MCF 10A (cell line): ENCODE data around the gene FEZ2. TPM values are rescaled to one million over a fixed set of nuclear protein-coding genes. Genes with fewer than 3 reads are reported as not detected.

ENCODE experiments used
- Bru-seq: library from RNA; stranded (reverse); fragments of 400-500 nt; gene quantifications from one replicate; lab custom pipeline; 2021; lab: Mats Ljungman, UMichigan
- BruChase-seq, 2 experiments: library from RNA; stranded (reverse); fragments of 400-500 nt; gene quantifications; one replicate each; lab custom pipeline; 2021; lab: Mats Ljungman, UMichigan
- BruUV-seq: library from RNA; stranded (reverse); fragments of 400-500 nt; replicated peaks from 2 replicates; lab custom pipeline; 2021; lab: Mats Ljungman, UMichigan
- CTCF ChIA-PET: fragments of 300-600 bp; sonication (Branson Sonifier 250); formaldehyde crosslinking; extraction: SDS; loops from one replicate; lab custom pipeline; 2021; ENCODE audit warnings: antibody characterized with exemption, inconsistent platforms; lab: Yijun Ruan, JAX
- POLR2A ChIA-PET: fragments of 300-600, 350-650 bp; sonication (Branson Sonifier 250); formaldehyde crosslinking; extraction: SDS; loops from one replicate; lab custom pipeline; 2020; ENCODE audit warnings: antibody characterized with exemption, inconsistent platforms; lab: Yijun Ruan, JAX
- DNase-seq: peaks from one replicate; pipeline ENCODE4 v3.0.0-alpha.2; 2018; ENCODE audit not compliant: unreplicated experiment
- H3K27ac Mint-ChIP-seq: one replicate; pipeline ENCODE4 v1.8.0; 2022; ENCODE audit warnings: mild to moderate bottlenecking, low read depth, mixed read lengths; ENCODE audit not compliant: unreplicated experiment
- H3K27me3 Mint-ChIP-seq: one replicate; pipeline ENCODE4 v1.8.0; 2022; ENCODE audit warnings: mixed read lengths; ENCODE audit not compliant: insufficient read depth, unreplicated experiment
- H3K36me3 Mint-ChIP-seq: one replicate; pipeline ENCODE4 v1.8.0; 2022; ENCODE audit warnings: mild to moderate bottlenecking, moderate library complexity, mixed read lengths; ENCODE audit not compliant: insufficient read depth, unreplicated experiment
- H3K4me1 Mint-ChIP-seq: one replicate; pipeline ENCODE4 v1.8.0; 2022; ENCODE audit warnings: mixed read lengths; ENCODE audit not compliant: insufficient read depth, unreplicated experiment
- H3K4me3 Mint-ChIP-seq: one replicate; pipeline ENCODE4 v1.8.0; 2022; ENCODE audit warnings: mild to moderate bottlenecking, moderate library complexity, mixed read lengths; ENCODE audit not compliant: unreplicated experiment
- H3K9me3 Mint-ChIP-seq: one replicate; pipeline ENCODE4 v1.8.0; 2022; ENCODE audit warnings: mixed read lengths; ENCODE audit not compliant: unreplicated experiment
- intact Hi-C: fragments of 100-400 bp; cut with micrococcal nuclease; formaldehyde crosslinking; loops from 2 replicates; pipeline ENCODE4 v1.14.1; 2022
- long read RNA-seq: library from polyadenylated mRNA; stranded (forward); transcript quantifications from one replicate; pipeline ENCODE4 v2.0.0, GENCODE V29; 2022
- total RNA-seq: library from RNA; stranded (reverse); gene quantifications from 2 replicates; pipeline ENCODE4 v1.2.3, GENCODE V29; 2022
- TF ChIP-seq, protein P1 (sequence below): fragments of 200-600 bp; IDR thresholded peaks from one replicate; pipeline ENCODE4 v1.8.0; 2022; ENCODE audit warnings: antibody characterized with exemption, mild to moderate bottlenecking; ENCODE audit not compliant: unreplicated experiment

The FEZ2 gene
- total RNA-seq (31.9 and 43.4 TPM in 2 replicates), Bru-seq, nascent RNA (percentile 83 among the genes with signal in this experiment), BruChase-seq, experiment 1, labeled RNA remaining after a 6-hour chase (percentile 75 among the genes with signal in this experiment), BruChase-seq, experiment 2, labeled RNA remaining after a 2-hour chase (percentile 81 among the genes with signal in this experiment)
- long read RNA-seq, transcript FEZ2-204 (8 exons, 1,931 nt) = major isoform, 6 of 44 reads
- long read RNA-seq, partial matches to known transcripts = 0 of 44 reads
- long read RNA-seq, other reads (novel, unspliced or antisense) = 37 of 44 reads

DNA sequence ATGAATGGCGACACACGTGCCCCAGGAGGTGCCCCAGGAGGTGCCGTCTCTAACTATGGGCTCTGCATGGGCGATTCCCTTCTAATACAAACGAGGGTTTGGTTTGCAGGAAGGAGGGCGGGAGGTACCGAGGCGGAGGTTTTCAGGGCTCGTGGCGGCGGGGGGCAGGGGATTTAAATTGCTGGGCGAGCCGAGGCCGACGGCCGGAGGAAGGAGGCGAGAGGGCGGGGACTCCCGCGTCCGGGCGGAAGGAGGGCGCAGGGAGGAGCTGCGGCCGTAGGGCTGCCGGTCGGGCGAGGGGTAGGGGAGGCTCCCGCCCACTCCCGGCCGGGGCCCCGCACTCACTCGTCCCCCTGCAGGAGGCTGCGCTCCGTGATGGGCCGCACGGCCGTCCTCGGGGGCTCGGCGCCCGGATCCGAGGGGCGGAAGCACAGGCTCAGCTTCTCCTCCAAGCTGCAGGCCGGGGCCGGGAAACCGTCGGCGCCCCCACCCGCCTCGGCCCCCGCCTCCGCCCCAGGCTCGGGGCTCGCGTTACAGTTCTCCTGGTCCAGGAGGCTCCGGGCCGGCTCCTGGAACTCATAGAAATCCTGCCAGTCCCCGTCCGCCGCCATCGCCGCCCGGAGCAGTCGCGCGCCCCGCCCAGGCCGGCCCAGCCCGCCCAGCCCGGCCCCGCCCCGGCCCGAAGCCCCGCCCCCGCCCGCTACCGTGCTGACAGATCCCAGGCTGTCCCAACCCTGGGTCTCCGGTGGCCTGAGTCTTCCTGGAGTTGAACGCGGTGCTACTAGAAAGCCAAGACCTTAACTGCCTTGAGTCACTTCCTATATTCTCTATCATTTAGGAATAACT is at the start of gene FEZ2:
Gene FEZ2, minus strand, starts transcription at position 637 of the 846 bp plus-strand sequence. Its CDS starts 26 bp downstream, at position 611.
- no peak within 1 kb of the TSS for H3K27ac Mint-ChIP-seq
- POLR2A ChIA-PET = interaction anchor here (0.7 to 1.3 kb wide), 7 partner anchors 9 to 221 kb away, joined by 3 to 4 read pairs (median 3); no protein-coding TSS in a partner anchor
- no peaks in the 10 kb centered on the region for H3K9me3 Mint-ChIP-seq
- H3K4me3 Mint-ChIP-seq = peak within 1 kb of the TSS; percentile 97
- H3K27me3 Mint-ChIP-seq = no peaks in the 10 kb centered on the region
- TF ChIP-seq, protein P1, sequence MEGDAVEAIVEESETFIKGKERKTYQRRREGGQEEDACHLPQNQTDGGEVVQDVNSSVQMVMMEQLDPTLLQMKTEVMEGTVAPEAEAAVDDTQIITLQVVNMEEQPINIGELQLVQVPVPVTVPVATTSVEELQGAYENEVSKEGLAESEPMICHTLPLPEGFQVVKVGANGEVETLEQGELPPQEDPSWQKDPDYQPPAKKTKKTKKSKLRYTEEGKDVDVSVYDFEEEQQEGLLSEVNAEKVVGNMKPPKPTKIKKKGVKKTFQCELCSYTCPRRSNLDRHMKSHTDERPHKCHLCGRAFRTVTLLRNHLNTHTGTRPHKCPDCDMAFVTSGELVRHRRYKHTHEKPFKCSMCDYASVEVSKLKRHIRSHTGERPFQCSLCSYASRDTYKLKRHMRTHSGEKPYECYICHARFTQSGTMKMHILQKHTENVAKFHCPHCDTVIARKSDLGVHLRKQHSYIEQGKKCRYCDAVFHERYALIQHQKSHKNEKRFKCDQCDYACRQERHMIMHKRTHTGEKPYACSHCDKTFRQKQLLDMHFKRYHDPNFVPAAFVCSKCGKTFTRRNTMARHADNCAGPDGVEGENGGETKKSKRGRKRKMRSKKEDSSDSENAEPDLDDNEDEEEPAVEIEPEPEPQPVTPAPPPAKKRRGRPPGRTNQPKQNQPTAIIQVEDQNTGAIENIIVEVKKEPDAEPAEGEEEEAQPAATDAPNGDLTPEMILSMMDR = no peak
- intact Hi-C loops = loop anchor here (5.0 kb wide), 1 partner anchor 65 kb away; no protein-coding TSS in a partner anchor
- CTCF ChIA-PET = interaction anchor here (1.0 kb wide), 1 partner anchor 37 kb away, joined by 4 read pairs; no protein-coding TSS in a partner anchor
- H3K4me1 Mint-ChIP-seq = peaks cover 29% of the 10 kb centered on the region
- BruUV-seq = no TSS peak
- DNase-seq = peak; percentile 72
- H3K36me3 Mint-ChIP-seq = peaks cover 4% of the 10 kb centered on the region

GRCh38 chr2:36634981-36635597 is 37.1 kb upstream of the FEZ2 start:
- no peaks in the 10 kb centered on the region for H3K9me3 Mint-ChIP-seq
- TF ChIP-seq, protein P1 = no peak
- CTCF ChIA-PET = interaction anchor here (1.8 kb wide), 1 partner anchor 17 kb away, joined by 3 read pairs; no protein-coding TSS in a partner anchor
- POLR2A ChIA-PET = interaction anchor here (1.0 kb wide), 1 partner anchor 14 kb away, joined by 4 read pairs; no protein-coding TSS in a partner anchor
- H3K4me1 Mint-ChIP-seq = peaks cover 10% of the 10 kb centered on the region
- DNase-seq = no peak
- no peaks in the 10 kb centered on the region for H3K27me3 Mint-ChIP-seq
- no peak overlapping the region for H3K4me3 Mint-ChIP-seq
- H3K27ac Mint-ChIP-seq = no peak overlapping the region
- peaks cover 6% of the 10 kb centered on the region for H3K36me3 Mint-ChIP-seq
- BruUV-seq = no TSS peak
- intact Hi-C loops = no loop called here

DNA sequence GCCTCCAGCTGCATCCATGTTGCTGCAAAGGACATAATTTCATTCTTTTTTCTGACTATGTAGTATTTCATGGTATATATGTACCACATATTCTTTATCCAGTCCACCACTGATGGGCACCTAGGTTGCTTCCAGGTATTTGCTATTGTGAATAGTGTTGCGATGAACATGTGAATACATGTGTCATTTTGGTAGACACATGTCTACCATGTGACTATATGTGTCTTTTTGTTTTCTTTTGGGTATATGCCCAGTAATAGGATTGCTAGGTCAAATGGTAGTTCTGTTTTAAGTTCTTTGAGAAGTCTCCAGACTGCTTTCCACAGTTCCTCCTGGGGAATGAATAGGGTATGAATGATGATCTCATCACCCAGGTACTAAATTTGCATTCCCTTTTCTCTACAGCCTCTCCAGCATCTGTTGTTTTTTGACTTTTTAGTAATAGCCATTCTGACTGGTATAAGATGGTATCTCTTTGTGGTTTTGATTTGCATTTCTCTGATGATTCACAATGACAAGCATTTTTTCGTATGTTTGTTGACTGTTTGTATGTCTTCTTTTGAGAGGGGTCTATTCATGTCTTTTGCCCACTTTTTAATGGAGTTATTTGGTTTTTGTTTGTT is 35.6 kb upstream of the FEZ2 start:
- H3K36me3 Mint-ChIP-seq = peaks cover 6% of the 10 kb centered on the region
- H3K27me3 Mint-ChIP-seq = no peaks in the 10 kb centered on the region
- POLR2A ChIA-PET = no interaction called here
- H3K9me3 Mint-ChIP-seq = no peaks in the 10 kb centered on the region
- intact Hi-C loops = no loop called here
- no peak overlapping the region for H3K4me3 Mint-ChIP-seq
- BruUV-seq = no TSS peak
- CTCF ChIA-PET = no interaction called here
- H3K4me1 Mint-ChIP-seq = peaks cover 5% of the 10 kb centered on the region
- no peak for DNase-seq
- TF ChIP-seq, protein P1 = no peak
- H3K27ac Mint-ChIP-seq = no peak overlapping the region
